Measurements from ENCODE around the gene PMP22. TPM values are rescaled to one million over a fixed set of nuclear protein-coding genes. Genes with fewer than 3 reads are reported as not detected.
A peak's percentile ranks its signal among the peaks of the same experiment; 100 is the strongest.

The PMP22 gene
- total RNA-seq, 1 experiment from 2014 or later: 28.7 TPM

- Histone ChIP-seq H3K4me2 (ENCODE audit: low read length) (no peak overlapping the region), H3K9ac (ENCODE audit: low read length) (no peak overlapping the region), H3K27me3 (ENCODE audit: insufficient read depth, low read length) (peaks cover 8% of the 10 kb centered on the region), H3K4me1 (ENCODE audit: control insufficient read depth in 1 of 2, insufficient read depth in 2 of 2, low read length in 2 of 2) (no peaks in the 10 kb centered on the region), H3K79me2 (ENCODE audit: insufficient read depth, low read length) (no peaks in the 10 kb centered on the region), H3K27ac (ENCODE audit: low read depth, low read length) (no peak overlapping the region), H3K36me3 (ENCODE audit: control insufficient read depth in 1 of 2, insufficient read depth in 2 of 2, low read length in 2 of 2) (no peaks in the 10 kb centered on the region), H3K9me3 (ENCODE audit: control insufficient read depth in 1 of 2, insufficient read depth in 1 of 2, low read depth in 1 of 2, low read length in 2 of 2) (no peaks in the 10 kb centered on the region), H3K9me2 (ENCODE audit: insufficient read depth) (no peaks in the 10 kb centered on the region), H3K4me3 (replicated peaks in 1 of 2; ENCODE audit: low read depth in 1 of 2, low read length in 2 of 2) (no peak overlapping the region), H4K20me1 (ENCODE audit: insufficient read depth) (no peaks in the 10 kb centered on the region), H2AFZ (ENCODE audit: low read depth, low read length, poor library complexity, severe bottlenecking) (no peak overlapping the region)
- no peak for TF ChIP-seq ZFX (IDR thresholded peaks at IDR 0.05)
- TF ChIP-seq TCF7L2 (IDR thresholded peaks at IDR 0.05; ENCODE audit: borderline replicate concordance, extremely low read depth, insufficient read depth, insufficient read length): no peak
- TF ChIP-seq POLR2AphosphoS5 (IDR thresholded peaks at IDR 0.05; ENCODE audit: low read depth, low read length): no peak
- no peak for TF ChIP-seq SIN3A (IDR thresholded peaks at IDR 0.05; ENCODE audit: low read depth)
- TF ChIP-seq CEBPB (IDR thresholded peaks at IDR 0.05; ENCODE audit: low read depth): no peak
- RAD21 ChIA-PET (ENCODE audit: low non-redundant PET in 1 of 2, low total read pairs in 2 of 2, uncharacterized antibody in 2 of 2, unreplicated experiment in 2 of 2): no interaction called here
- BruUV-seq (replicated peaks): no TSS peak
- DNase-seq (ENCODE audit: low read depth, low spot score) (no peak), ATAC-seq (no peak)
- intact Hi-C loops (cut with micrococcal nuclease): no loop called here
- CTCF ChIA-PET: no interaction called here
- POLR2A ChIA-PET: no interaction called here
Observed at GRCh38 chr17:15180121-15180561, 85.0 kb downstream of the PMP22 start.

Small RNA genes within 50 kb of the gene (microRNA-seq; reads per million reads assigned to microRNA genes)
- gene MIR4731 (ENCODE audit: borderline number of aligned reads): 4.0 reads per million, percentile 4 among the genes with 10 or more reads in this experiment

Other genes with a start within 250 kb of the PMP22 start
- gene TEKT3, start 76.3 kb upstream of the PMP22 start, total RNA-seq (2021; ENCODE audit: unreplicated experiment): 0.64 TPM
- gene CDRT4, start 202.3 kb upstream of the PMP22 start, total RNA-seq (2021; ENCODE audit: unreplicated experiment): 6.2 TPM

All from HCT116 (cell line).